ENCODE results near the gene RCBTB1. TPM values are rescaled to one million over a fixed set of nuclear protein-coding genes. Genes with fewer than 3 reads are reported as not detected.

The RCBTB1 gene
- total RNA-seq, 1 donor from 2014 or later, result 11.9 TPM

- TF ChIP-seq CTCF (conservative IDR thresholded peaks at IDR 0.05; ENCODE audit: low read depth, low read length), result no peak
- no peak for DNase-seq (ENCODE audit: low read depth)
- H3K4me3 ChIP-seq (ENCODE audit: low read depth, low read length), result no peak within 1 kb of the TSS
Observed at GRCh38 chr13:49627831-49628652, 42.7 kb upstream of the RCBTB1 start, which contains the start of gene ARL11. ARL11 (plus strand) TSS chr13:49628507; CDS start chr13:49630448, 1,941 bp downstream.

- no peak for TF ChIP-seq CTCF (conservative IDR thresholded peaks at IDR 0.05; ENCODE audit: low read depth, low read length)
- DNase-seq (ENCODE audit: low read depth), result no peak
- no peak overlapping the region for H3K4me3 ChIP-seq (ENCODE audit: low read depth, low read length)
Observed at GRCh38 chr13:49625392-49626079, 40.2 kb upstream of the RCBTB1 start.

GRCh38 chr13:49624229-49624628, 38.9 kb upstream of the RCBTB1 start:
- no peak overlapping the region for H3K4me3 ChIP-seq (ENCODE audit: low read depth, low read length)
- no peak for TF ChIP-seq CTCF (conservative IDR thresholded peaks at IDR 0.05; ENCODE audit: low read depth, low read length)

GRCh38 chr13:49622174-49622946, 37.0 kb upstream of the RCBTB1 start:
- DNase-seq (ENCODE audit: low read depth), result no peak
- no peak for TF ChIP-seq CTCF (conservative IDR thresholded peaks at IDR 0.05; ENCODE audit: low read depth, low read length)
- no peak overlapping the region for H3K4me3 ChIP-seq (ENCODE audit: low read depth, low read length)

More at GRCh38 chr13:49624229-49624628, 38.9 kb upstream of the RCBTB1 start:
- DNase-seq (ENCODE audit: low read depth), result no peak

GRCh38 chr13:49620170-49620621, 34.8 kb upstream of the RCBTB1 start:
- H3K4me3 ChIP-seq (ENCODE audit: low read depth, low read length), result no peak overlapping the region
- TF ChIP-seq CTCF (conservative IDR thresholded peaks at IDR 0.05; ENCODE audit: low read depth, low read length), result no peak
- no peak for DNase-seq (ENCODE audit: low read depth)

- no peak overlapping the region for H3K4me3 ChIP-seq (ENCODE audit: low read depth, low read length)
- TF ChIP-seq CTCF (conservative IDR thresholded peaks at IDR 0.05; ENCODE audit: low read depth, low read length), result no peak
- DNase-seq (ENCODE audit: low read depth), result no peak
Observed at GRCh38 chr13:49616676-49617065, 31.3 kb upstream of the RCBTB1 start.
